ENCODE measurements around the gene MICALL1. TPM values are rescaled to one million over a fixed set of nuclear protein-coding genes. Genes with fewer than 3 reads are reported as not detected.

The MICALL1 gene
- total and polyA plus RNA-seq, 9 of the 15 experiments (the other 6 are each of a cell fraction or from before 2014, with no cell fraction given) = 0.32 to 21.5 (median 6.1) TPM

DNA sequence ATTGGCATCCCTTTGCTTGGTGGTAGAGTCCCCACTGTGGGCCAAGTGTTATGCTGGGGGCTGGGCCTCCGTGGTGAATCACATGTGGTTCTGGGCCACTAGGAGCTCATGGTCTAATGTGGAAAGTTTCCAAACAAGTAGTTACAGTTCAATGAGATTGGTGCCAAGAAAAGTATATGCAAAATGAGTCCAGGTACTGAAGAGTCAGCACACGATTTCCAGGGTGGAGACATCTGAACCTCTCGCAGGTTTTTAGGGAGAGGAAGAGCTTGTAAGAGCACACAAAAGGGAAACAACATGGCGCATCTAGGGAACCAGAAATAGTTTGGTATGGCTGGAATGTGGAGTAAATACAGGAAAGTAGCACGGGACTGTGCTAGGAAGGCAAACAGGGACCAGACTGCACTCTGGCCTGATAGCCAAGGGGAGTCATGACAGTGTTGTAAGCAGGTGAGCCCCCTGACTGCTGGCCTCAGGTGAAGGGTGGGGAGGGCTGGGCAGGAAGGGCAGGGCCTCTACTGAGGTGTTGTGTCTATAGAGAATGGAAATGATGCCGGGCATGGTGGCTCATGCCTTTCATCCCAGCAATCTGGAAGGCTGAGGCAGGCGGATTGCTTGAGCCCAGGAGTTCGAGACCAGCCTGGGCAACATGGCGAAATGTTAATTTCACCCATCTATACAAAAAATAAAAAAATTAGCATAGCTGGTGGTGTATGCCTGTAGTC lies 60.0 kb downstream of the MICALL1 start (continued):
- TF ChIP-seq ZFX (CRISPR knock-in tag; IDR thresholded peaks at IDR 0.05) (no peak), ZNF76 (CRISPR knock-in tag; IDR thresholded peaks at IDR 0.05; ENCODE audit: borderline replicate concordance) (no peak), KDM5B (IDR thresholded peaks at IDR 0.05; ENCODE audit: insufficient replicate concordance, low read depth, low read length) (no peak), ZNF324 (CRISPR knock-in tag; IDR thresholded peaks at IDR 0.05) (no peak), ZC3H11A (IDR thresholded peaks at IDR 0.05; ENCODE audit: low read depth, low read length) (no peak), PPARD (CRISPR knock-in tag; IDR thresholded peaks at IDR 0.05) (no peak), RBM22 (IDR thresholded peaks at IDR 0.05; ENCODE audit: low read depth, low read length, poor library complexity, severe bottlenecking) (no peak)
- TF ChIP-seq, protein P1, sequence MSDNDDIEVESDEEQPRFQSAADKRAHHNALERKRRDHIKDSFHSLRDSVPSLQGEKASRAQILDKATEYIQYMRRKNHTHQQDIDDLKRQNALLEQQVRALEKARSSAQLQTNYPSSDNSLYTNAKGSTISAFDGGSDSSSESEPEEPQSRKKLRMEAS (CRISPR knock-in tag; IDR thresholded peaks at IDR 0.05) = no peak

DNA sequence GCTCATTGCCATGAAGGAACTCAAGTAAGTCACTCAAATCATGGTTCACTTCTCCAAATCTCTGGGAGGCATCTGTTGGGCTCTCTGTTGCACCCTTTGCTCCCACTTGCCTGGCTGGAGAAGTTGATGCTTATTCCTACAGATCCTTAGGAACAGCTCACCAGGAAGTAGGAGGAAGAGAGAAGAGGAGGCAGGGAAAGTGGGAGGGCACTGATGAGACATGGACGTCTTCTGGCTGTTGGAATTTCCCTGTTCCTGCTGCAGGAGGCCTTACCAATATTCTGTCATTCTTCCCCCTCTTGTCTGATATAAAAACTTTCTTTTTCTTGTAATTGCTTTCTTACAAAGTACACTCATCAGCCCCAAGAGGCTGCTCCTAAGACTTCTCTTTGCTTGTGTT lies 61.0 kb downstream of the MICALL1 start:
- ATAC-seq (no peak), FAIRE-seq (no peak), DNase-seq (ENCODE audit: extremely low read depth in 1 of 4, low spot score in 3 of 4) (no peak)
- Histone ChIP-seq H3K4me3 (no peak overlapping the region), H3K9ac (ENCODE audit: insufficient read depth in 1 of 2, low read depth in 2 of 2, low read length in 2 of 2) (no peak overlapping the region), H3K4me2 (ENCODE audit: insufficient read depth, low read length) (no peak overlapping the region), H3K9me1 (ENCODE audit: control insufficient read depth, insufficient read depth, low read length) (no peaks in the 10 kb centered on the region), H3K27me3 (ENCODE audit: control insufficient read depth in 2 of 2, insufficient read depth in 2 of 2, low read length in 2 of 2) (no peaks in the 10 kb centered on the region), H3K27ac (ENCODE audit: extremely low read depth, low read depth, low read length) (no peak overlapping the region), H3K79me2 (ENCODE audit: control insufficient read depth, insufficient read depth, low read length) (peaks cover 7% of the 10 kb centered on the region; the same call in 2 of the 3 replicates), H3K4me1 (replicated peaks in 1 of 2; ENCODE audit: control insufficient read depth in 2 of 2, insufficient read depth in 2 of 2, low read length in 2 of 2) (peaks cover 0 to 3% of the 10 kb centered on the region in 2 experiments; a peak in 1 of 5 replicates), H2AFZ (ENCODE audit: low read depth, low read length) (no peak overlapping the region), H4K20me1 (replicated peaks; ENCODE audit: control insufficient read depth, insufficient read depth, low read length) (no peaks in the 10 kb centered on the region), H3K9me3 (replicated peaks; ENCODE audit: control insufficient read depth, insufficient read depth, low read depth, low read length) (no peaks in the 10 kb centered on the region), H3K36me3 (ENCODE audit: control insufficient read depth, insufficient read depth, low read length) (peaks cover 52% of the 10 kb centered on the region)
- POLR2A ChIA-PET = no interaction called here
- BruUV-seq (replicated peaks) = no TSS peak
- CTCF ChIA-PET (ENCODE audit: low intra/inter-chr PET ratio) = no interaction called here
- WGBS (ENCODE audit: insufficient coverage, low coverage, missing lambda C conversion rate) = 67% methylated on average over 1 of the region's 1 CpG
- intact Hi-C loops (cut with micrococcal nuclease) = no loop called here
- in situ Hi-C loops (cut with MboI) = no loop called here
- TF ChIP-seq SP1 (CRISPR knock-in tag; IDR thresholded peaks at IDR 0.05) (no peak), PHF8 (IDR thresholded peaks at IDR 0.05; ENCODE audit: borderline replicate concordance, low read length) (no peak), JUND (IDR thresholded peaks at IDR 0.05; ENCODE audit: borderline replicate concordance, low read depth, low read length) (no peak), JUND (tag; IDR thresholded peaks at IDR 0.05; ENCODE audit: borderline replicate concordance, low read depth, low read length) (no peak), BRCA1 (IDR thresholded peaks at IDR 0.05) (no peak), BRCA1 (CRISPR knock-in tag; IDR thresholded peaks at IDR 0.05) (no peak), HNRNPH1 (optimal IDR thresholded peaks at IDR 0.05; ENCODE audit: low read depth, low read length) (no peak), GATAD2A (IDR thresholded peaks at IDR 0.05) (no peak)
- TF ChIP-seq, protein P2, sequence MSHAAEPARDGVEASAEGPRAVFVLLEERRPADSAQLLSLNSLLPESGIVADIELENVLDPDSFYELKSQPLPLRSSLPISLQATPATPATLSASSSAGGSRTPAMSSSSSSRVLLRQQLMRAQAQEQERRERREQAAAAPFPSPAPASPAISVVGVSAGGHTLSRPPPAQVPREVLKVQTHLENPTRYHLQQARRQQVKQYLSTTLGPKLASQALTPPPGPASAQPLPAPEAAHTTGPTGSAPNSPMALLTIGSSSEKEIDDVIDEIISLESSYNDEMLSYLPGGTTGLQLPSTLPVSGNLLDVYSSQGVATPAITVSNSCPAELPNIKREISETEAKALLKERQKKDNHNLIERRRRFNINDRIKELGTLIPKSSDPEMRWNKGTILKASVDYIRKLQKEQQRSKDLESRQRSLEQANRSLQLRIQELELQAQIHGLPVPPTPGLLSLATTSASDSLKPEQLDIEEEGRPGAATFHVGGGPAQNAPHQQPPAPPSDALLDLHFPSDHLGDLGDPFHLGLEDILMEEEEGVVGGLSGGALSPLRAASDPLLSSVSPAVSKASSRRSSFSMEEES (CRISPR knock-in tag; IDR thresholded peaks at IDR 0.05) = no peak
- TF ChIP-seq, protein P3, sequence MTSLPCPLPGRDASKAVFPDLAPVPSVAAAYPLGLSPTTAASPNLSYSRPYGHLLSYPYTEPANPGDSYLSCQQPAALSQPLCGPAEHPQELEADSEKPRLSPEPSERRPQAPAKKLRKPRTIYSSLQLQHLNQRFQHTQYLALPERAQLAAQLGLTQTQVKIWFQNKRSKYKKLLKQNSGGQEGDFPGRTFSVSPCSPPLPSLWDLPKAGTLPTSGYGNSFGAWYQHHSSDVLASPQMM (CRISPR knock-in tag; IDR thresholded peaks at IDR 0.05) = no peak
- TF ChIP-seq, protein P4, sequence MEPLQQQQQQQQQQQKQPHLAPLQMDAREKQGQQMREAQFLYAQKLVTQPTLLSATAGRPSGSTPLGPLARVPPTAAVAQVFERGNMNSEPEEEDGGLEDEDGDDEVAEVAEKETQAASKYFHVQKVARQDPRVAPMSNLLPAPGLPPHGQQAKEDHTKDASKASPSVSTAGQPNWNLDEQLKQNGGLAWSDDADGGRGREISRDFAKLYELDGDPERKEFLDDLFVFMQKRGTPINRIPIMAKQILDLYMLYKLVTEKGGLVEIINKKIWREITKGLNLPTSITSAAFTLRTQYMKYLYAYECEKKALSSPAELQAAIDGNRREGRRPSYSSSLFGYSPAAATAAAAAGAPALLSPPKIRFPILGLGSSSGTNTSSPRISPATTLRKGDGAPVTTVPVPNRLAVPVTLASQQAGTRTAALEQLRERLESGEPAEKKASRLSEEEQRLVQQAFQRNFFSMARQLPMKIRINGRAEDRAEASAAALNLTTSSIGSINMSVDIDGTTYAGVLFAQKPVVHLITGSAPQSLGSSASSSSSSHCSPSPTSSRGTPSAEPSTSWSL (CRISPR knock-in tag; IDR thresholded peaks at IDR 0.05; ENCODE audit: borderline replicate concordance) = no peak

Data from K562 (cell line).